Heart left ventricle (tissue), 13 donors: ENCODE results near the gene CCDC190.

Experiments used
- CTCF ChIP-seq, 12 donors: fragments of 200-600 bp; sonication (generic) in 4 of 12; IDR thresholded peaks; one replicate each; pipeline versions ENCODE4 v1.5.0 to v1.8.0; 2018 to 2022; ENCODE audit warnings: antibody characterized with exemption in 12 of 12, mild to moderate bottlenecking in 5 of 12
- POLR2A ChIP-seq, 2 donors: fragments of 450-650 bp; IDR thresholded peaks; one replicate each; pipeline ENCODE4 v1.6.1; 2017; ENCODE audit warnings: antibody characterized with exemption in 2 of 2, mild to moderate bottlenecking in 2 of 2, moderate library complexity in 2 of 2
- donor health status: ischemic (EF 13 %, LVEDD 7.1; RV severe dilation, severe dysfunction).
- donor health status: DM: no; HTN: yes; CAD: no.
- donor health status: DM: no; HTN: no; CAD: no.
- donor health status: ischemic (EF 25% LVEDD 6.9; RV normal size, moderate dysfunction).
- donor health status: ischemic (EF 25% LVEDD 5.7; RV mildly dilated, moderate dysfunction).
- donor health status: ischemic (EF 35%, LVEDD 5.7; RV mildly dilated, moderate dysfunction).
- donor health status: nonischemic (EF 11% LVEDD 7.7; RV severe dilation, severe dysfunction).
- donor health status: DM: yes; HTN: yes; CAD: no.
- donor health status: PGD.
- donor health status: ischemic (EF 29% LVEDD 5.4; RV normal size, mild dysfunction).
- donor health status: nonischemic (EF 23%, LVEDD 6.1; RV moderate dilation, normal function).

- TF ChIP-seq CTCF (IDR thresholded peaks at IDR 0.05) (no peak), POLR2A (IDR thresholded peaks at IDR 0.05) (no peak)
Measured at GRCh38 chr1:162840250-162840839, 20.6 kb downstream of the CCDC190 start.
